A673 (cell line): ENCODE data around the gene HM13. TPM values are rescaled to one million over a fixed set of nuclear protein-coding genes. Genes with fewer than 3 reads are reported as not detected.

Source experiments
- BruUV-seq: library from RNA; stranded (reverse); fragments of 400-500 nt; replicated peaks from 2 replicates; lab custom pipeline; 2021; lab: Mats Ljungman, UMichigan
- CTCF ChIA-PET: fragments of 300-600 bp; sonication (Branson Sonifier 250); formaldehyde crosslinking; loops from one replicate; lab custom pipeline; 2022; ENCODE audit warnings: antibody characterized with exemption; lab: Charles Lee
- POLR2A ChIA-PET: fragments of 300-600 bp; sonication (Branson Sonifier 250); formaldehyde crosslinking; loops from one replicate; lab custom pipeline; 2022; ENCODE audit warnings: antibody characterized with exemption; ENCODE audit not compliant: low non-redundant PET; lab: Charles Lee
- DNase-seq: peaks from one replicate; pipeline ENCODE4 v3.0.0-alpha.2; 2015; ENCODE audit warnings: low spot score
- H3K27ac ChIP-seq: fragments of 200-600 bp; sonication (generic); 2 replicates; pipeline ENCODE4 v1.5.1; 2016; ENCODE audit warnings: mixed run types, low read depth, mild to moderate bottlenecking, mixed read lengths, antibody characterized with exemption, low read length; ENCODE audit not compliant: poor library complexity, severe bottlenecking
- H3K27me3 ChIP-seq: fragments of 200-600 bp; sonication (generic); replicated peaks from 2 replicates; pipeline ENCODE4 v1.6.1; 2017; ENCODE audit warnings: mixed run types, low read depth, mild to moderate bottlenecking, mixed read lengths, antibody characterized with exemption, low read length; ENCODE audit not compliant: insufficient read depth, poor library complexity
- H3K36me3 ChIP-seq: fragments of 200-600 bp; sonication (generic); 2 replicates; pipeline ENCODE4 v1.6.1; 2016; ENCODE audit warnings: mixed run types, mild to moderate bottlenecking, mixed read lengths, antibody characterized with exemption, low read length; ENCODE audit not compliant: insufficient read depth, poor library complexity, severe bottlenecking
- H3K4me1 ChIP-seq: fragments of 200-600 bp; sonication (generic); 2 replicates; pipeline ENCODE4 v1.6.1; 2017; ENCODE audit warnings: mixed run types, mild to moderate bottlenecking, mixed read lengths, antibody characterized with exemption, low read length; ENCODE audit not compliant: insufficient read depth, poor library complexity, severe bottlenecking
- H3K4me3 ChIP-seq: fragments of 200-600 bp; sonication (generic); 2 replicates; pipeline ENCODE4 v1.5.1; 2016; ENCODE audit warnings: low read depth, mixed run types, mild to moderate bottlenecking, mixed read lengths, low read length; ENCODE audit not compliant: poor library complexity, severe bottlenecking
- H3K9me3 ChIP-seq: fragments of 200-600 bp; sonication (generic); 2 replicates; pipeline ENCODE4 v1.6.1; 2016; ENCODE audit warnings: mixed run types, low read depth, mild to moderate bottlenecking, mixed read lengths, antibody characterized with exemption, low read length; ENCODE audit not compliant: poor library complexity, severe bottlenecking
- EZH2 ChIP-seq: fragments of 200-600 bp; sonication (generic); IDR thresholded peaks from 2 replicates; pipeline ENCODE4 v1.6.1; 2017; ENCODE audit warnings: borderline replicate concordance, low read depth, mild to moderate bottlenecking, mixed read lengths, antibody characterized with exemption, low read length; ENCODE audit not compliant: poor library complexity, severe bottlenecking
- intact Hi-C: fragments of 100-400 bp; cut with micrococcal nuclease; formaldehyde crosslinking; loops from one replicate; pipeline ENCODE4 v1.10.0; 2022; ENCODE audit not compliant: unreplicated experiment
- total RNA-seq: library from RNA; stranded (reverse); gene quantifications from 2 replicates; pipeline ENCODE4 v1.2.3, GENCODE V29; 2021
- TF ChIP-seq, protein P1 (sequence below): fragments of 300-800, 200-600 bp; sonication (generic); conservative IDR thresholded peaks from 2 replicates; pipeline ENCODE4 v1.5.1; 2017; ENCODE audit warnings: low read depth, mild to moderate bottlenecking, antibody characterized with exemption, low read length, moderate library complexity, mixed read lengths

The HM13 gene
- total RNA-seq, 1 experiment from 2014 or later: 196 TPM

DNA sequence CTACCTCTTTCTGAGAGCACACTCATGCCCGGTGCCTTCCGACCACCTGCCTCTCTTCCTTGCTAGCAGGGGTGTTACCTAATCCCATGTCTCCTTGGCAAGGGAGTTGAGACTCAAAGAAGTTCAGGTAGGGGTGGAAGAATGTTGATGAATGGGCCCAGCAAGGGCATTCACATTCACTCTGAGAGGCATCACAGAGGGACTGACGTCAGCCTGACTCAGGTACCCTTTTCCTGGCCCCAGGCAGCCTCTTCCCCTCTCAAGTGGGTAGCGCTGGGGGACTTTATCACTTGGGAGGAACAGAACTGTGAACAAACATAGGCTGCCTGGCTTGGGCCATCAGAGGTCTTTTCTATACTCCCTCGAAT lies 35.3 kb downstream of the HM13 start:
- TF ChIP-seq, protein P1, sequence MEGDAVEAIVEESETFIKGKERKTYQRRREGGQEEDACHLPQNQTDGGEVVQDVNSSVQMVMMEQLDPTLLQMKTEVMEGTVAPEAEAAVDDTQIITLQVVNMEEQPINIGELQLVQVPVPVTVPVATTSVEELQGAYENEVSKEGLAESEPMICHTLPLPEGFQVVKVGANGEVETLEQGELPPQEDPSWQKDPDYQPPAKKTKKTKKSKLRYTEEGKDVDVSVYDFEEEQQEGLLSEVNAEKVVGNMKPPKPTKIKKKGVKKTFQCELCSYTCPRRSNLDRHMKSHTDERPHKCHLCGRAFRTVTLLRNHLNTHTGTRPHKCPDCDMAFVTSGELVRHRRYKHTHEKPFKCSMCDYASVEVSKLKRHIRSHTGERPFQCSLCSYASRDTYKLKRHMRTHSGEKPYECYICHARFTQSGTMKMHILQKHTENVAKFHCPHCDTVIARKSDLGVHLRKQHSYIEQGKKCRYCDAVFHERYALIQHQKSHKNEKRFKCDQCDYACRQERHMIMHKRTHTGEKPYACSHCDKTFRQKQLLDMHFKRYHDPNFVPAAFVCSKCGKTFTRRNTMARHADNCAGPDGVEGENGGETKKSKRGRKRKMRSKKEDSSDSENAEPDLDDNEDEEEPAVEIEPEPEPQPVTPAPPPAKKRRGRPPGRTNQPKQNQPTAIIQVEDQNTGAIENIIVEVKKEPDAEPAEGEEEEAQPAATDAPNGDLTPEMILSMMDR: no peak
- TF ChIP-seq EZH2: no peak
- no peaks in the 10 kb centered on the region for H3K27me3 ChIP-seq
- no peaks in the 10 kb centered on the region for H3K9me3 ChIP-seq
- DNase-seq: no peak
- H3K4me3 ChIP-seq: no peak overlapping the region
- CTCF ChIA-PET: no interaction called here
- no TSS peak for BruUV-seq
- peaks cover 4% of the 10 kb centered on the region for H3K4me1 ChIP-seq
- intact Hi-C loops: no loop called here
- peaks cover 39% of the 10 kb centered on the region for H3K36me3 ChIP-seq
- H3K27ac ChIP-seq: no peak overlapping the region
- POLR2A ChIA-PET: no interaction called here

DNA sequence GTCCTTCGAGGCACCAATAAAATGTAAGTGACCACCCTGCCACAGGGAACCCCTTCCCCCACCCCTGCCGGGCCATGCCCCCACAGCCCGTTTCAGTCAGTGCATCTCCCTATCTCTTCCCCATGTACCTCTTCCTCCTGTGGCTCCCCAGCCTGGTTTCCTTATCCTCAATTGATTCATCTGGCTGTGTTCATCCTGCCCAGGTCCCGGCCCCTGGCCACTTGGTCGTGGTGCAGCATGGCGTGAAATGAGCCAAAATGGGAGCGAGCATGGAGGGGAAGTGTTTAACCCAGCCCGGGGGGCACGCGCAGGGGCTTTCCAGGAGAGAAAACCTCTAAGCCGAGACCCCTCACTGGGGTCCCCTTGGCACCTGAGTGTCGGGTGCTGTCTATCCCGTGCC lies 35.9 kb downstream of the HM13 start:
- no TSS peak for BruUV-seq
- intact Hi-C loops: no loop called here
- POLR2A ChIA-PET: no interaction called here

DNA sequence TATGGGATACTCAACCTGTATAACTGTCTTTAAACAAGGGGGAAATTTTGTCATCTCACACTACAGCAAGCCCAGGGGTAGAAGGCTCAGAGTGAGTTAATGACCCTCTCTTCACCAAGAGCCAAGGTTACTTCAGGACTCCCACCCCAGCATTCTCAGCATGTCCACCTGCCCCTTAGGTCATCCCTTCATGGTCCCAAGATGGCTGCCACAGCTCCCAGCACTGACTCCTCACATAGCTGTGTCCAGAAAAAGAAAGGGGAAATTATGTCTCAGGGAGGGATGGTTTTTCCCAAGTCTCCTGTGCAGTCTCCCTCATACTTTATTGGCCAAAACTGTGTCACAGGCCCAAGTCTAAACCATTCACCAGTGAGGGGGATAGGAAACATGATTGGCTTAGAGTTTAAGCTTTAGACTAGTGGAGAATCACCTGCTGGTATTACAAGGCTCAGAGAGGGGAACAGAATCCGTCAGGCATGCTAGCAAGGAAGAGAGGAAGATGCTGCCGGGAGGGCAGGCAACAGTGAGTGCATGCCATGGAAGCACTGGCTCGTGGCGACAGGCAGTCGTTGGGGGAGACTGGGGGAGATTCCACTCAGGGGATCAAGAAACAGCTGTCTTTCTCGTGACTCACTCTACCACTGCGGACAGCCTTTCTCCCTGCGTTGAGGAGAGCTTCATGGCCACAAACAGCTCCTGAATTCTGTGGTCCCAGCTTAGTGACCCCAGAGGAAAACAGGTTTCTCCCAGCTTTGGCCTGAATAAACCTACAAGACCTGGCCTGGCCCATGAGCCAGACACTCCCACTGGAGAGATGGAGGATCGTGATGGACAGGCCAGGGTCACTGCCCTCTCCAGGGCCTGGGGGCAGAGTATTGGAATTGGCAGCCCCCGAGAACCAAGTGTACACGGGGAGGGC lies 37.2 kb downstream of the HM13 start:
- Histone ChIP-seq H3K36me3 (peaks cover 42% of the 10 kb centered on the region), H3K27ac (no peak overlapping the region), H3K4me1 (peaks cover 4% of the 10 kb centered on the region), H3K27me3 (no peaks in the 10 kb centered on the region), H3K4me3 (no peak overlapping the region), H3K9me3 (no peaks in the 10 kb centered on the region)
- ChIA-PET CTCF (no interaction called here), POLR2A (no interaction called here)
- BruUV-seq: no TSS peak
- DNase-seq: no peak
- TF ChIP-seq EZH2: no peak
- TF ChIP-seq, protein P1: no peak
- intact Hi-C loops: no loop called here

More for the DNA sequence above, 35.9 kb downstream of the HM13 start:
- CTCF ChIA-PET: no interaction called here
- no peak for TF ChIP-seq EZH2
- TF ChIP-seq, protein P1: no peak
- Histone ChIP-seq H3K4me3 (no peak overlapping the region), H3K4me1 (peaks cover 4% of the 10 kb centered on the region), H3K36me3 (peaks cover 42% of the 10 kb centered on the region), H3K27ac (no peak overlapping the region), H3K27me3 (no peaks in the 10 kb centered on the region), H3K9me3 (no peaks in the 10 kb centered on the region)
- no peak for DNase-seq
